ENCODE measurements around the gene DDX59. TPM values are rescaled to one million over a fixed set of nuclear protein-coding genes. Genes with fewer than 3 reads are reported as not detected.
"Not testable (repeated sequence)": the region's sequence is repeated elsewhere in the genome, so short reads cannot be mapped to it uniquely, and the experiment has no call there.

The DDX59 gene
- total RNA-seq, 1 experiment from 2014 or later: 19.9 TPM

GRCh38 chr1:200670242-200671118 is 773 bp upstream of the DDX59 start:
- DNase-seq (ENCODE audit: low spot score): no peak

- no peak for DNase-seq (ENCODE audit: low spot score)
Observed at GRCh38 chr1:200668514-200669313, 993 bp downstream of the DDX59 start.

- DNase-seq (ENCODE audit: low spot score): no peak
Observed at GRCh38 chr1:200666309-200666708, 3.4 kb downstream of the DDX59 start.

- DNase-seq (ENCODE audit: low spot score): no peak
Observed at GRCh38 chr1:200665861-200666260, 3.8 kb downstream of the DDX59 start.

- no peak for DNase-seq (ENCODE audit: low spot score)
Observed at GRCh38 chr1:200660719-200661118, 9.0 kb downstream of the DDX59 start.

GRCh38 chr1:200659269-200659668 is 10.4 kb downstream of the DDX59 start:
- peak; percentile 54 for DNase-seq (ENCODE audit: low spot score)

GRCh38 chr1:200658037-200658818 is 11.5 kb downstream of the DDX59 start:
- no peak for DNase-seq (ENCODE audit: low spot score)

- DNase-seq (ENCODE audit: low spot score): no peak
Observed at GRCh38 chr1:200654660-200655059, 15.0 kb downstream of the DDX59 start.

GRCh38 chr1:200653022-200653462 is 16.7 kb downstream of the DDX59 start:
- no peak for DNase-seq (ENCODE audit: low spot score)

- DNase-seq (ENCODE audit: low spot score): no peak
Observed at GRCh38 chr1:200652378-200652777, 17.3 kb downstream of the DDX59 start.

GRCh38 chr1:200646515-200646914 is 23.2 kb downstream of the DDX59 start:
- DNase-seq (ENCODE audit: low spot score): no peak

GRCh38 chr1:200644021-200644420 is 25.7 kb downstream of the DDX59 start:
- no peak for DNase-seq (ENCODE audit: low spot score)

- DNase-seq (ENCODE audit: low spot score): no peak
Observed at GRCh38 chr1:200642481-200642880, 27.2 kb downstream of the DDX59 start.

GRCh38 chr1:200640963-200641401 is 28.7 kb downstream of the DDX59 start:
- DNase-seq (ENCODE audit: low spot score): peak; percentile 51

GRCh38 chr1:200640373-200640962 is 29.2 kb downstream of the DDX59 start:
- DNase-seq (ENCODE audit: low spot score): no peak

- DNase-seq (ENCODE audit: low spot score): no peak
Observed at GRCh38 chr1:200638073-200638472, 31.6 kb downstream of the DDX59 start.

- DNase-seq (ENCODE audit: low spot score): no peak
Observed at GRCh38 chr1:200636681-200637080, 33.0 kb downstream of the DDX59 start.

- no peak for DNase-seq (ENCODE audit: low spot score)
Observed at GRCh38 chr1:200634261-200635122, 35.2 kb downstream of the DDX59 start.

GRCh38 chr1:200631375-200631774 is 38.3 kb downstream of the DDX59 start:
- no peak for DNase-seq (ENCODE audit: low spot score)

- DNase-seq (ENCODE audit: low spot score): not testable (repeated sequence)
Observed at GRCh38 chr1:200630515-200630899, 39.2 kb downstream of the DDX59 start.

Data from A172 (cell line).